Right cardiac atrium (tissue), 5 donors: Measurements from ENCODE around the gene CIDEA. TPM values are rescaled to one million over a fixed set of nuclear protein-coding genes. Genes with fewer than 3 reads are reported as not detected.
"Not testable (repeated sequence)": the region's sequence is repeated elsewhere in the genome, so short reads cannot be mapped to it uniquely, and the experiment has no call there.

ENCODE experiments used
- ATAC-seq, 2 donors: fragments of 200-7000 bp; cut with Tn5 transposase; one replicate each; pipeline versions ENCODE4 v1.8.0 to v1.9.1; 2020; ENCODE audit warnings: moderate library complexity in 2 of 2, mild to moderate bottlenecking in 1 of 2
- DNase-seq, 3 donors: peaks; one replicate each; pipeline ENCODE4 v3.0.0-alpha.2; 2020
- H3K27ac ChIP-seq: one replicate; pipeline ENCODE4 v1.5.1; 2013; ENCODE audit warnings: mild to moderate bottlenecking, low read length, control low read depth, moderate library complexity
- H3K27me3 ChIP-seq: one replicate; pipeline ENCODE4 v1.6.1; 2013; ENCODE audit not compliant: control insufficient read depth, insufficient read depth
- H3K4me1 ChIP-seq: one replicate; pipeline ENCODE4 v1.6.1; 2013; ENCODE audit warnings: low read length; ENCODE audit not compliant: control insufficient read depth, insufficient read depth
- H3K4me3 ChIP-seq: one replicate; pipeline ENCODE4 v1.5.1; 2013; ENCODE audit warnings: low read length, control low read depth
- H3K9me3 ChIP-seq: one replicate; pipeline ENCODE4 v1.6.1; 2013; ENCODE audit warnings: low read length; ENCODE audit not compliant: control insufficient read depth
- WGBS: extraction: QIAGEN DNeasy Blood & Tissue Kit; methylation state at CpG from one replicate; pipeline ENCODE4 v1.1.7; 2013; 5-methylcytosine and 5-hydroxymethylcytosine counted together
- intact Hi-C, 4 donors: fragments of 100-400 bp; cut with DNase I; formaldehyde crosslinking; loops; one replicate each; pipeline versions ENCODE4 v1.11.0 to v1.14.0; 2022 to 2023
- polyA plus RNA-seq: library from polyadenylated mRNA; stranded (reverse); fragments of 200-250 nt; gene quantifications from one replicate; pipeline ENCODE4 v1.2.3, GENCODE V29; 2013
- total RNA-seq, 4 donors: library from RNA; stranded (reverse); fragmentation: NEBNext Ultra II Directional; extraction: Animal tissue kit (Norgen Biotek cat#: 25700); gene quantifications; one replicate each; pipeline ENCODE4 v1.2.1, GENCODE V29; 2021
- donor health status: healthy with polysubstance abuse.
- donor health status: DM: no; HTN: yes; CAD: no.
- donor health status: DM: no; HTN: no; CAD: no.
- donor health status: DM: no; HTN: yes; CAD: no; lungs with severe emphysema.
- donor health status: DM: yes; HTN: yes; CAD: no.

CIDEA gene
- total and polyA plus RNA-seq, 5 donors, result 0.26 to 6.0 (median 0.77) TPM

DNA sequence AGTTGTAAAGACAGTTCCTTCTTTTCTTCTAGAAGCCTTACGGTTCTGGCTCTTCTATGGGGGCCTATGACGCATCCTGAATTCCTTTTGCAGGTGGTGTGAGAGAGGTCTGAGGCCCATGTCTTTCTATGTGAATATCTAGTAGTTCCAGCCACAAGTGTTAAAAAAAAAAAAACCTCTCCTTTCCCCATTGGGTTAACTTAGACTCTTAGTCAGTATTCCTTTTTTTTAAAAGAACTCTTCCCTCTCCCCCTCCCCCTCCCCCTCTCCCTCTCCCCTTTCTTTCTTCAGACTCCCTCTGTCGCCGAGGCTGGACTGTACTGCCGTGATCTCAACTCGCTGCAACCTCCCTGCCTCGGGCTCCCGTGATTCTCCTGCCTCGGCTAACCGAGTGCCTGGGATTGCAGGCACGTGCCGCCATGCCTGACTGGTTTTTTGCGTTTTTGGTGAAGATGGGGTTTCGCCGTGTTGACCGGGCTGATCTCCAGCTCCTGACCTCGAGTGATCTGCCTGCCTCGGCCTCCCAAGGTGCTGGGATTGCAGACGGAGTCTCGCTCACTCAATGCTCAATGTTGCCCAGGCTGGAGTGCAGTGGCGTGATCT lies 11.4 kb upstream of the CIDEA start:
- no peak overlapping the region for H3K27ac ChIP-seq
- ATAC-seq, result no peak
- no peaks in the 10 kb centered on the region for H3K4me1 ChIP-seq
- WGBS, result 92% methylated on average over 21 of the region's 21 CpGs
- DNase-seq, result no peak
- intact Hi-C loops, result loop anchor here in 1 of 4 donors (10.0 kb wide), 1 partner anchor 148 kb away; the partner anchor contains the start of gene ANKRD62
- H3K9me3 ChIP-seq, result no peaks in the 10 kb centered on the region
- H3K4me3 ChIP-seq, result no peak overlapping the region
- no peaks in the 10 kb centered on the region for H3K27me3 ChIP-seq

GRCh38 chr18:12243272-12243671 lies 10.9 kb upstream of the CIDEA start:
- H3K27ac ChIP-seq, H3K4me1 ChIP-seq, H3K27me3 ChIP-seq, H3K4me3 ChIP-seq, H3K9me3 ChIP-seq, ATAC-seq: not testable (repeated sequence)
- intact Hi-C loops, result loop anchor here in 1 of 4 donors (10.0 kb wide), 1 partner anchor 148 kb away; the partner anchor contains the start of gene ANKRD62
- 92% methylated on average over 25 of the region's 25 CpGs for WGBS
- DNase-seq, result peak in 1 of 3 donors; percentile 54

DNA sequence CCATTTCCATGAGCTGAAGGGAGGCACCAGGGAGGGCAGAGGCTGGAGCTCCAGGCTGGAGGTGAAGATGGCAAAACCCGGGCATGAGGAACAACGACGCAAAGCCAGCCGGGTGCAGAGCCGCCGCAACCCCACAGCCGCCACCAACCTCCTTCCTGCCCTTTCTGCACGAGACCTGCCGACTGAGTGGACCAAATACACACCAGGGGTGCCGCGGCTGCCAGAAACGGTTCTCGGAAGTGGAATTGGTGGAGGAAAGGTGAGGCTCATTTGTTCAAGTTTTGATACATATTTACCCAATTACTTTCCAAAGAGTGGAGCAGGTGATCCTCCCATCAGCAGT lies 8.4 kb upstream of the CIDEA start:
- intact Hi-C loops, result loop anchor here in 1 of 4 donors (10.0 kb wide), 1 partner anchor 151 kb away; the partner anchor contains the start of gene ANKRD62
- Histone ChIP-seq H3K4me3 (no peak overlapping the region), H3K27ac (no peak overlapping the region), H3K9me3 (no peaks in the 10 kb centered on the region), H3K4me1 (no peaks in the 10 kb centered on the region), H3K27me3 (no peaks in the 10 kb centered on the region)
- ATAC-seq (no peak), DNase-seq (no peak)
- WGBS, result 96% methylated on average over 13 of the region's 13 CpGs

GRCh38 chr18:12246849-12247808 lies 7.0 kb upstream of the CIDEA start:
- peak in 1 of 2 donors; percentile 30 for ATAC-seq
- intact Hi-C loops, result loop anchor here in 1 of 4 donors (10.0 kb wide), 1 partner anchor 152 kb away; the partner anchor contains the start of gene ANKRD62
- no peaks in the 10 kb centered on the region for H3K9me3 ChIP-seq
- no peaks in the 10 kb centered on the region for H3K4me1 ChIP-seq
- H3K27me3 ChIP-seq, result no peaks in the 10 kb centered on the region
- whole genome bisulfite sequencing, result 52% methylated on average over 32 of the region's 32 CpGs
- peak in 1 of 3 donors; percentile 66 for DNase-seq
- H3K27ac ChIP-seq, result no peak overlapping the region
- no peak overlapping the region for H3K4me3 ChIP-seq

GRCh38 chr18:12247946-12248345 lies 6.2 kb upstream of the CIDEA start:
- Histone ChIP-seq H3K4me1 (peaks cover under 1% of the 10 kb centered on the region), H3K27me3 (no peaks in the 10 kb centered on the region), H3K9me3 (no peaks in the 10 kb centered on the region), H3K4me3 (no peak overlapping the region), H3K27ac (no peak overlapping the region)
- no peak for ATAC-seq
- DNase-seq, result no peak
- WGBS, result 68% methylated on average over 6 of the region's 6 CpGs
- intact Hi-C loops, result loop anchor here in 1 of 4 donors (10.0 kb wide), 1 partner anchor 153 kb away; the partner anchor contains the start of gene ANKRD62

GRCh38 chr18:12248926-12249720 lies 5.0 kb upstream of the CIDEA start:
- intact Hi-C loops, result loop anchor here in 1 of 4 donors (10.0 kb wide), 1 partner anchor 154 kb away; the partner anchor contains the start of gene ANKRD62
- no peak overlapping the region for H3K4me3 ChIP-seq
- H3K9me3 ChIP-seq, result no peaks in the 10 kb centered on the region
- no peak for DNase-seq
- peaks cover 3% of the 10 kb centered on the region for H3K4me1 ChIP-seq
- 75% methylated on average over 13 of the region's 13 CpGs for WGBS
- H3K27me3 ChIP-seq, result no peaks in the 10 kb centered on the region
- no peak for ATAC-seq
- no peak overlapping the region for H3K27ac ChIP-seq

DNA sequence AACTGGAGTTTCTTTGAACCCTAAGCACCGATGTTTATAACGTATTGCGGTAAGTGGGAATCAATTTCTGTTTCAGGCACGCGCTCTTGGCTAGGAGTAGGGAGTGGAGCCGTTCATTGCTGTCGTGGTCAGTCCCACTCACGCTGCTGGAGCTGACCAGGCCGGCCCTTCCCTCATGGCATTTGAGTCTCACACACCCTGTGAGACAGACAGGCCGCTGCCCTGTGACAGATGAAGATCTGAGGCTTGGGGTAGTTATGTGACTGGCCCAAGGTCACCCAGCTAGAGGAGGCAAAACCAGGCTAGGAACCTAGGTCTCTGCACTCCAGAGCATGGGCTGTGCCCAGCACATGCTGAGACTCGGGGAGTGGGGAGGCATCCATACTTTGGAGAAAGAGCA lies 2.9 kb upstream of the CIDEA start:
- ATAC-seq, result no peak
- WGBS, result 89% methylated on average over 11 of the region's 11 CpGs
- no peak overlapping the region for H3K4me3 ChIP-seq

DNA sequence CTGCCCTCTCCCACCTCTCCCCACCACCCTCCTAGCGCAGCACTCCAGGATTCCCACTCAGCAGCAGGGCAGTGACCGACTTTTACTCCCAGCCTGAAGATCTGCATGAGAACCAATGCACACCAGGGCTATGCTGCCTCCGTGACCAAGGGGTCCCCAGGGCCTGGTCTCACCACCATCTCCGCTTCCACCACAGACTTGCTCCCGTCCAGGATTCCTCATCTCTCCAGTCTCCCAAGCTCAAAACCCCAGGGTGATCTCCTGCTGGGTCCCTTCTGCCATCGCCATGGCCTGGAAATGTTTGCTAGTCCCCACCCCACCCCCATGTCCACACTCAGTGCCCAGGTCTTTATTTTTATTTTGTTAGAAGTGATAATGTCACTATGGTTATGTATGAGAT lies 2.1 kb upstream of the CIDEA start:
- WGBS, result 78% methylated on average over 6 of the region's 6 CpGs
- Histone ChIP-seq H3K27ac (no peak overlapping the region), H3K27me3 (no peaks in the 10 kb centered on the region), H3K9me3 (no peaks in the 10 kb centered on the region), H3K4me3 (no peak overlapping the region), H3K4me1 (peaks cover 6% of the 10 kb centered on the region)
- DNase-seq (no peak), ATAC-seq (no peak)
- intact Hi-C loops, result no loop called here

More for the DNA sequence above, 2.9 kb upstream of the CIDEA start:
- DNase-seq, result no peak
- Histone ChIP-seq H3K9me3 (no peaks in the 10 kb centered on the region), H3K4me1 (peaks cover 3% of the 10 kb centered on the region), H3K27me3 (no peaks in the 10 kb centered on the region), H3K27ac (no peak overlapping the region)
- intact Hi-C loops, result no loop called here

GRCh38 chr18:12253027-12253426 lies 1.1 kb upstream of the CIDEA start:
- intact Hi-C loops, result no loop called here
- no peak for DNase-seq
- peaks cover 6% of the 10 kb centered on the region for H3K4me1 ChIP-seq
- H3K9me3 ChIP-seq, result no peaks in the 10 kb centered on the region
- no peaks in the 10 kb centered on the region for H3K27me3 ChIP-seq
- ATAC-seq, result peak in 1 of 2 donors; percentile 6
- 43% methylated on average over 11 of the region's 11 CpGs for WGBS
- H3K27ac ChIP-seq, result no peak overlapping the region
- no peak overlapping the region for H3K4me3 ChIP-seq

DNA sequence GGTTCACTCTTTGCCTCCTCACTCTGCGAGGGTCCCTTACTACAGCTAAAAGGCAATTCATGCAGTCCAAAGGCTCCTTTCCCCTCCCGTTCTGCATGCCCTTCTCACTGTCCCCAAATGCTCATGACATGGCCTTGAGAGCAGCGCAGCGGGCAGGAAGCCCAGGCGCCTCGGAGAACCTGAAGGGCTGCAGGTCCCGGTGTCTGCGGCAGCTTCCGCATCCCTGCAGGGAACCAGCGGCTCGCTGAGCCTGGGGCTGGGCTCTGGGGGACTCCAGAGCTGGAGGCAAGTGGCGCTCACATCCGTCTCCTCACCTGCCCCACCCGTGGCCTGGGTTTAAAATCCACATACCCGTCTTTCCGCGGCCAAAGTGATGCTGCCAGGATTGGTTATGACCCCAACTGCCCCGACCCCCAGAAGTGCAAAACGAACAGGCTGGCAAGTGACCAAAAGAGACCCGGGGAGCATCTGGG lies 462 bp upstream of the CIDEA start:
- Histone ChIP-seq H3K9me3 (no peaks in the 10 kb centered on the region), H3K4me3 (peak overlapping the region; percentile 27), H3K27me3 (no peaks in the 10 kb centered on the region), H3K27ac (no peak overlapping the region), H3K4me1 (peaks cover 6% of the 10 kb centered on the region)
- WGBS, result 6% methylated on average over 20 of the region's 20 CpGs
- ATAC-seq (peak; percentile 32 to 37), DNase-seq (peak in 2 of 3 donors; percentile 29 to 62)
- intact Hi-C loops, result no loop called here
